Ishikawa (cell line): ENCODE data around the gene CCDC81.

ENCODE experiments used
- CEBPB ChIP-seq: IDR thresholded peaks from 2 replicates; pipeline ENCODE4 v1.6.1; 2012
- CREB1 ChIP-seq: IDR thresholded peaks from 2 replicates; pipeline ENCODE4 v1.6.1; 2012; ENCODE audit warnings: low read depth
- EGR1 ChIP-seq: IDR thresholded peaks from 2 replicates; pipeline ENCODE4 v1.6.1; 2012
- EP300 ChIP-seq: IDR thresholded peaks from 2 replicates; pipeline ENCODE4 v1.6.1; 2012; ENCODE audit warnings: borderline replicate concordance
- FOXM1 ChIP-seq: IDR thresholded peaks from 2 replicates; pipeline ENCODE4 v1.6.1; 2012; ENCODE audit warnings: low read depth, borderline replicate concordance
- MAX ChIP-seq: IDR thresholded peaks from 2 replicates; pipeline ENCODE4 v1.6.1; 2012
- NFIC ChIP-seq: IDR thresholded peaks from 2 replicates; pipeline ENCODE4 v1.6.1; 2012
- RAD21 ChIP-seq: IDR thresholded peaks from 2 replicates; pipeline ENCODE4 v1.6.1; 2012; ENCODE audit warnings: low read depth
- REST ChIP-seq: IDR thresholded peaks from 2 replicates; pipeline ENCODE4 v1.6.1; 2012; ENCODE audit warnings: low read depth, mild to moderate bottlenecking
- TAF1 ChIP-seq: IDR thresholded peaks from 2 replicates; pipeline ENCODE4 v1.6.1; 2012; ENCODE audit warnings: low read depth, mild to moderate bottlenecking
- USF1 ChIP-seq: IDR thresholded peaks from 2 replicates; pipeline ENCODE4 v1.6.1; 2012
- YY1 ChIP-seq: IDR thresholded peaks from 2 replicates; pipeline ENCODE4 v1.6.1; 2012; ENCODE audit warnings: low read depth

- TF ChIP-seq CREB1 (no peak), FOXM1 (no peak), MAX (no peak), EP300 (no peak), NFIC (no peak), REST (no peak), CEBPB (no peak), YY1 (no peak), TAF1 (no peak), RAD21 (no peak), USF1 (no peak), EGR1 (no peak)
These were observed 68.7 kb downstream of the CCDC81 start for GRCh38 chr11:86443415-86443814.
